Endothelial cell of umbilical vein (primary cell): ENCODE results near the gene CALN1. TPM values are rescaled to one million over a fixed set of nuclear protein-coding genes. Genes with fewer than 3 reads are reported as not detected.

Experiments
- BruUV-seq: library from RNA; stranded (reverse); fragments of 400-500 nt; replicated peaks from 2 replicates; lab custom pipeline; 2021; lab: Mats Ljungman, UMichigan
- CTCF ChIA-PET: fragments of 300-600, 350-600 bp; sonication (Branson Sonifier 250); formaldehyde crosslinking; loops from one replicate; lab custom pipeline; 2021; ENCODE audit warnings: antibody characterized with exemption, inconsistent platforms; lab: Charles Lee
- POLR2A ChIA-PET: fragments of 300-600, 350-600 bp; sonication (Branson Sonifier 250); formaldehyde crosslinking; loops from one replicate; lab custom pipeline; 2021; ENCODE audit warnings: antibody characterized with exemption, inconsistent platforms; lab: Charles Lee
- DNase-seq: peaks from one replicate; pipeline ENCODE4 v3.0.0-alpha.2; 2011; ENCODE audit warnings: low read depth, low spot score
- FAIRE-seq: peaks from 2 replicates; lab custom pipeline; 2011; peaks lifted over from hg19 to GRCh38; lab: Jason Lieb, UNC
- H2AFZ ChIP-seq: 2 replicates; pipeline ENCODE4 v1.6.0; 2012; ENCODE audit warnings: low read depth, low read length, control low read depth, inconsistent platforms
- H3K27ac ChIP-seq: 2 replicates; pipeline ENCODE4 v1.5.1; 2011; ENCODE audit warnings: low read depth, mild to moderate bottlenecking, control low read depth, low read length, moderate library complexity; ENCODE audit not compliant: insufficient read depth
- H3K27me3 ChIP-seq, 2 experiments: 2 replicates each; pipeline versions ENCODE4 v1.6.0 to v1.6.1; 2011; ENCODE audit warnings: low read length in 2 of 2, mixed read lengths in 1 of 2; ENCODE audit not compliant: control insufficient read depth in 2 of 2, insufficient read depth in 2 of 2
- H3K36me3 ChIP-seq, 2 experiments: 2 replicates in 1 of 2; 3 replicates in 1 of 2; pipeline ENCODE4 v1.5.1; 2011; ENCODE audit warnings: low read length in 2 of 2, mild to moderate bottlenecking in 1 of 2, moderate library complexity in 1 of 2; ENCODE audit not compliant: control insufficient read depth in 2 of 2, insufficient read depth in 2 of 2; ENCODE audit errors: extremely low read depth in 1 of 2
- H3K4me1 ChIP-seq: 3 replicates; pipeline ENCODE4 v1.5.1; 2011; ENCODE audit warnings: mild to moderate bottlenecking, low read length; ENCODE audit not compliant: control insufficient read depth, insufficient read depth; ENCODE audit errors: extremely low read depth
- H3K4me2 ChIP-seq: 2 replicates; pipeline ENCODE4 v1.6.1; 2011; ENCODE audit warnings: low read length, control low read depth, mixed read lengths; ENCODE audit not compliant: insufficient read depth
- H3K4me3 ChIP-seq, 3 experiments: fragments of 200-600 bp in 1 of 3; sonication (generic), shearing (Covaris generic) in 1 of 3; replicated peaks in 1 of 3; 2 replicates each; pipeline ENCODE4 v1.5.1; 2011 to 2016; ENCODE audit warnings: control low read depth in 3 of 3, low read length in 3 of 3, mild to moderate bottlenecking in 2 of 3, inconsistent platforms in 1 of 3, low read depth in 1 of 3, moderate library complexity in 1 of 3; ENCODE audit not compliant: insufficient read depth in 1 of 3
- H3K79me2 ChIP-seq: 2 replicates; pipeline ENCODE4 v1.6.0; 2012; ENCODE audit warnings: low read length, inconsistent platforms; ENCODE audit not compliant: control insufficient read depth, insufficient read depth
- H3K9ac ChIP-seq: replicated peaks from 2 replicates; pipeline ENCODE3; 2011; ENCODE audit warnings: low read length, control low read depth; ENCODE audit not compliant: insufficient read depth; ENCODE audit errors: extremely low read depth
- H3K9me1 ChIP-seq: replicated peaks from 3 replicates; pipeline ENCODE4 v1.6.0; 2011; ENCODE audit warnings: mild to moderate bottlenecking, low read length; ENCODE audit not compliant: control insufficient read depth, insufficient read depth; ENCODE audit errors: extremely low read depth
- H3K9me3 ChIP-seq: replicated peaks from 2 replicates; pipeline ENCODE4 v1.5.1; 2012; ENCODE audit warnings: low read length, inconsistent platforms; ENCODE audit not compliant: control insufficient read depth, insufficient read depth
- H4K20me1 ChIP-seq: replicated peaks from 2 replicates; pipeline ENCODE3; 2011; ENCODE audit warnings: mild to moderate bottlenecking, low read length; ENCODE audit not compliant: control insufficient read depth, insufficient read depth; ENCODE audit errors: extremely low read depth
- CTCF ChIP-seq, 2 donors: IDR thresholded peaks; 1 replicate in 1 of 2; 2 replicates in 1 of 2; pipeline ENCODE4 v1.5.1; 2011; ENCODE audit warnings: low read length in 2 of 2, mild to moderate bottlenecking in 2 of 2, moderate library complexity in 2 of 2, control low read depth in 1 of 2, inconsistent platforms in 1 of 2, low read depth in 1 of 2; ENCODE audit not compliant: insufficient read depth in 1 of 2; ENCODE audit errors: extremely low read depth in 1 of 2
- EZH2 ChIP-seq: IDR thresholded peaks from 2 replicates; pipeline ENCODE4 v1.6.1; 2012; ENCODE audit warnings: borderline replicate concordance, low read depth, mild to moderate bottlenecking, moderate library complexity, low read length, inconsistent platforms; ENCODE audit not compliant: severe bottlenecking
- FOS ChIP-seq: IDR thresholded peaks from 2 replicates; pipeline ENCODE4 v1.6.1; 2011; ENCODE audit warnings: mild to moderate bottlenecking, low read length, moderate library complexity, borderline replicate concordance; ENCODE audit not compliant: insufficient read depth
- GATA2 ChIP-seq: IDR thresholded peaks from 2 replicates; pipeline ENCODE4 v1.7.0; 2011; ENCODE audit warnings: low read depth, mild to moderate bottlenecking, moderate library complexity, mixed read lengths, low read length; ENCODE audit not compliant: insufficient read length, insufficient read depth
- JUN ChIP-seq: IDR thresholded peaks from 2 replicates; pipeline ENCODE4 v1.6.1; 2011; ENCODE audit warnings: borderline replicate concordance, low read depth; ENCODE audit not compliant: insufficient read length, insufficient read depth
- MYC ChIP-seq: IDR thresholded peaks from one replicate; pipeline ENCODE4 v1.6.1; 2011; ENCODE audit warnings: mild to moderate bottlenecking, low read depth, low read length
- POLR2A ChIP-seq: IDR thresholded peaks from 2 replicates; pipeline ENCODE4 v1.6.1; 2012; ENCODE audit warnings: low read depth, mild to moderate bottlenecking, control low read depth, low read length
- POLR2AphosphoS5 ChIP-seq: IDR thresholded peaks from 2 replicates; pipeline ENCODE4 v1.6.1; 2012; ENCODE audit warnings: low read depth, mild to moderate bottlenecking, control low read depth, low read length, moderate library complexity; ENCODE audit not compliant: insufficient read depth
- dilution Hi-C: fragments of 300-500 bp; cut with MboI; formaldehyde crosslinking; loops from one replicate; pipeline ENCODE4 v1.15.0; 2019; ENCODE audit warnings: low sequenced_read_pairs; ENCODE audit not compliant: extremely low pct_ligation_motif_present
- intact Hi-C: fragments of 100-400 bp; cut with micrococcal nuclease; formaldehyde crosslinking; loops from one replicate; pipeline ENCODE4 v1.10.0; 2022
- polyA plus RNA-seq, 4 experiments: library from polyadenylated mRNA; depleted of rRNA in 3 of 4; stranded (reverse) in 3 of 4; unstranded in 1 of 4; fragments of >200 nt; gene quantifications; 2 replicates each; pipeline versions ENCODE4 v1.2.1 to v1.2.3, GENCODE V29; 2011 to 2012; ENCODE audit warnings: missing spikeins in 1 of 4
- total RNA-seq: library from RNA; stranded (reverse); gene quantifications from 2 replicates; pipeline ENCODE4 v1.2.3, GENCODE V29; 2021
- TF ChIP-seq, protein P1 (sequence below): IDR thresholded peaks from 2 replicates; pipeline ENCODE4 v1.6.1; 2011; ENCODE audit not compliant: insufficient read depth, insufficient read length

CALN1 gene
- total and polyA plus RNA-seq, 2 donors (not counting 3 experiments of a cell fraction or from before 2014, with no cell fraction given) = not detected

- FAIRE-seq = no peak
- Histone ChIP-seq H3K79me2 (no peaks in the 10 kb centered on the region), H2AFZ (no peak overlapping the region), H3K9ac (no peak overlapping the region), H3K9me1 (no peaks in the 10 kb centered on the region), H3K9me3 (no peaks in the 10 kb centered on the region), H3K4me1 (no peaks in the 10 kb centered on the region), H4K20me1 (no peaks in the 10 kb centered on the region), H3K36me3 (no peaks in the 10 kb centered on the region), H3K27me3 (no peaks in the 10 kb centered on the region), H3K27ac (no peak overlapping the region), H3K4me3 (no peak overlapping the region), H3K4me2 (no peak overlapping the region)
- no TSS peak for BruUV-seq
- ChIA-PET POLR2A (no interaction called here), CTCF (no interaction called here)
- dilution Hi-C loops = no loop called here
- TF ChIP-seq CTCF (IDR thresholded peaks at IDR 0.05; ENCODE audit: extremely low read depth in 1 of 2, insufficient read depth in 1 of 2, low read depth in 1 of 2, low read length in 2 of 2) (no peak), MYC (no peak), JUN (no peak), POLR2A (no peak), POLR2AphosphoS5 (no peak), EZH2 (no peak), GATA2 (no peak), FOS (no peak)
- TF ChIP-seq, protein P1, sequence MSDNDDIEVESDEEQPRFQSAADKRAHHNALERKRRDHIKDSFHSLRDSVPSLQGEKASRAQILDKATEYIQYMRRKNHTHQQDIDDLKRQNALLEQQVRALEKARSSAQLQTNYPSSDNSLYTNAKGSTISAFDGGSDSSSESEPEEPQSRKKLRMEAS = no peak
- intact Hi-C loops = no loop called here
- no peak for DNase-seq
Observed at GRCh38 chr7:72298912-72299311, 113.2 kb downstream of the CALN1 start.
